Heart left ventricle (tissue), 16 donors: Measurements from ENCODE around the gene LRRIQ1. TPM values are rescaled to one million over a fixed set of nuclear protein-coding genes. Genes with fewer than 3 reads are reported as not detected.

Experiments used
- ATAC-seq, 4 donors: fragments of 200-7000 bp; cut with Tn5 transposase; one replicate each; pipeline ENCODE4 v1.9.1; 2020 to 2022; ENCODE audit warnings: moderate library complexity in 4 of 4, mild to moderate bottlenecking in 3 of 4, moderate number of reproducible peaks in 1 of 4
- DNase-seq, 5 donors: peaks; one replicate each; pipeline ENCODE4 v3.0.0-alpha.2; 2020
- H3K27ac ChIP-seq, 12 donors: fragments of 200-600 bp; sonication (generic) in 4 of 12; one replicate each; pipeline versions ENCODE4 v1.5.0 to v1.8.0; 2016 to 2022; ENCODE audit warnings: mild to moderate bottlenecking in 2 of 12
- H3K27me3 ChIP-seq, 9 donors: fragments of 200-600 bp; sonication (generic) in 2 of 9; one replicate each; pipeline versions ENCODE4 v1.5.1 to v1.8.0; 2016 to 2022; ENCODE audit warnings: mild to moderate bottlenecking in 3 of 9
- H3K36me3 ChIP-seq, 9 donors: fragments of 200-600 bp; sonication (generic) in 2 of 9; one replicate each; pipeline versions ENCODE4 v1.5.0 to v1.8.0; 2018 to 2022; ENCODE audit warnings: mild to moderate bottlenecking in 2 of 9
- H3K4me1 ChIP-seq, 12 donors: fragments of 200-600 bp; sonication (generic) in 4 of 12; one replicate each; pipeline versions ENCODE4 v1.5.0 to v1.8.0; 2016 to 2022; ENCODE audit warnings: mild to moderate bottlenecking in 3 of 12
- H3K4me3 ChIP-seq, 12 donors: fragments of 200-600 bp; sonication (generic) in 4 of 12; one replicate each; pipeline versions ENCODE4 v1.5.0 to v1.8.0; 2017 to 2022; ENCODE audit warnings: mild to moderate bottlenecking in 9 of 12, moderate library complexity in 4 of 12
- H3K9me3 ChIP-seq, 12 donors: fragments of 200-600 bp; sonication (generic) in 4 of 12; one replicate each; pipeline versions ENCODE4 v1.5.0 to v1.8.0; 2016 to 2022; ENCODE audit warnings: mild to moderate bottlenecking in 1 of 12
- CTCF ChIP-seq, 12 donors: fragments of 200-600 bp; sonication (generic) in 4 of 12; IDR thresholded peaks; one replicate each; pipeline versions ENCODE4 v1.5.0 to v1.8.0; 2018 to 2022; ENCODE audit warnings: antibody characterized with exemption in 12 of 12, mild to moderate bottlenecking in 5 of 12
- POLR2A ChIP-seq, 2 donors: fragments of 450-650 bp; IDR thresholded peaks; one replicate each; pipeline ENCODE4 v1.6.1; 2017; ENCODE audit warnings: antibody characterized with exemption in 2 of 2, mild to moderate bottlenecking in 2 of 2, moderate library complexity in 2 of 2
- WGBS, 4 donors: extraction: QIAGEN DNeasy Blood & Tissue Kit in 2 of 4; methylation state at CpG; one replicate each; pipeline versions ENCODE4 v1.1.5 to v1.1.7; 2013 to 2018; 5-methylcytosine and 5-hydroxymethylcytosine counted together
- intact Hi-C, 10 donors: fragments of 100-400 bp; cut with DNase I; formaldehyde crosslinking; loops; one replicate each; pipeline versions ENCODE4 v1.11.1 to v1.14.2; 2022
- polyA plus RNA-seq, 2 donors: library from polyadenylated mRNA; stranded (reverse); fragments of 200-250 nt; gene quantifications; one replicate each; pipeline ENCODE4 v1.2.3, GENCODE V29; 2013
- total RNA-seq, 9 donors: library from RNA; depleted of rRNA in 2 of 9; stranded (reverse); fragments of >200 nt in 2 of 9; fragmentation: NEBNext Ultra II Directional in 3 of 9; extraction: Animal tissue kit (Norgen Biotek cat#: 25700) in 3 of 9; gene quantifications; one replicate each; pipeline versions ENCODE4 v1.1.0 to v1.2.4, GENCODE V29; 2016 to 2023
- donor health status: ischemic (EF 13 %, LVEDD 7.1; RV severe dilation, severe dysfunction).
- donor health status: healthy with polysubstance abuse.
- donor health status: DM: no; HTN: yes; CAD: no.
- donor health status: DM: no; HTN: no; CAD: no.
- donor health status: ischemic (EF 25% LVEDD 6.9; RV normal size, moderate dysfunction).
- donor health status: ischemic (EF 25% LVEDD 5.7; RV mildly dilated, moderate dysfunction).
- donor health status: healthy.
- donor health status: DM: yes; HTN: yes; CAD: no.
- donor health status: ischemic (EF 35%, LVEDD 5.7; RV mildly dilated, moderate dysfunction).
- donor health status: nonischemic (EF 11% LVEDD 7.7; RV severe dilation, severe dysfunction).
- donor health status: DM: yes; HTN: yes; CAD: no.
- donor health status: PGD.
- donor health status: ischemic (EF 29% LVEDD 5.4; RV normal size, mild dysfunction).
- donor health status: nonischemic (EF 23%, LVEDD 6.1; RV moderate dilation, normal function).

Gene LRRIQ1
- total and polyA plus RNA-seq, 11 donors, result 0.04 to 0.72 (median 0.41) TPM; not detected in 3

GRCh38 chr12:85277191-85277590, 241.0 kb downstream of the LRRIQ1 start:
- no peaks in the 10 kb centered on the region for H3K36me3 ChIP-seq
- H3K4me1 ChIP-seq, result peaks cover 0 to 22% (median 12%) of the 10 kb centered on the region in 12 donors
- ATAC-seq, result no peak
- intact Hi-C loops, result no loop called here
- H3K27ac ChIP-seq, result no peak overlapping the region
- peaks cover 0 to 13% (median 0%) of the 10 kb centered on the region in 12 donors for H3K9me3 ChIP-seq
- TF ChIP-seq POLR2A (IDR thresholded peaks at IDR 0.05) (no peak), CTCF (IDR thresholded peaks at IDR 0.05) (no peak)
- no peak for DNase-seq
- H3K27me3 ChIP-seq, result peaks cover 16 to 100% (median 97%) of the 10 kb centered on the region in 9 donors
- H3K4me3 ChIP-seq, result no peak overlapping the region
- WGBS, 4 donors, result 20 to 36% (median 23%) methylated on average over 3 of the region's 3 CpGs

GRCh38 chr12:85277900-85278597, 241.9 kb downstream of the LRRIQ1 start:
- peaks cover 0 to 13% (median 0%) of the 10 kb centered on the region in 12 donors for H3K9me3 ChIP-seq
- no peak for TF ChIP-seq CTCF (IDR thresholded peaks at IDR 0.05)
- no peak for TF ChIP-seq POLR2A (IDR thresholded peaks at IDR 0.05)
- DNase-seq (peak in 1 of 5 donors; percentile 29), ATAC-seq (no peak)
- no peak overlapping the region for H3K27ac ChIP-seq
- no peak overlapping the region for H3K4me3 ChIP-seq
- intact Hi-C loops, result no loop called here
- peaks cover 16 to 100% (median 99%) of the 10 kb centered on the region in 9 donors for H3K27me3 ChIP-seq
- H3K4me1 ChIP-seq, result peaks cover 0 to 22% (median 12%) of the 10 kb centered on the region in 12 donors
- no peaks in the 10 kb centered on the region for H3K36me3 ChIP-seq
- WGBS, 4 donors, result 16 to 37% (median 29%) methylated on average over 21 to 30 of the region's 30 CpGs

- no peak overlapping the region for H3K27ac ChIP-seq
- 19 to 45% (median 30%) methylated on average over 22 to 37 of the region's 37 CpGs for WGBS, 4 donors
- ATAC-seq (no peak), DNase-seq (peak in 1 of 5 donors; percentile 39)
- peaks cover 0 to 22% (median 12%) of the 10 kb centered on the region in 12 donors for H3K4me1 ChIP-seq
- intact Hi-C loops, result no loop called here
- peaks cover 16 to 100% (median 97%) of the 10 kb centered on the region in 9 donors for H3K27me3 ChIP-seq
- peaks cover 0 to 13% (median 0%) of the 10 kb centered on the region in 12 donors for H3K9me3 ChIP-seq
- H3K4me3 ChIP-seq, result peak overlapping the region in 1 of 12 donors; percentile 41
- TF ChIP-seq POLR2A (IDR thresholded peaks at IDR 0.05), result no peak
- TF ChIP-seq CTCF (IDR thresholded peaks at IDR 0.05), result no peak
- no peaks in the 10 kb centered on the region for H3K36me3 ChIP-seq
Measured at GRCh38 chr12:85278598-85279448, 242.7 kb downstream of the LRRIQ1 start.
